HCT116 (cell line): ENCODE results near the gene ARL14EPL. TPM values are rescaled to one million over a fixed set of nuclear protein-coding genes. Genes with fewer than 3 reads are reported as not detected.

Experiments used
- ATAC-seq: fragments of 200-7000 bp; cut with Tn5 transposase; 2 replicates; pipeline ENCODE4 v1.9.1; 2020; ENCODE audit warnings: mild to moderate bottlenecking, moderate library complexity
- BruUV-seq: library from RNA; stranded (reverse); fragments of 400-500 nt; replicated peaks from 2 replicates; lab custom pipeline; 2021; lab: Mats Ljungman, UMichigan
- CTCF ChIA-PET: fragments of 300-600 bp; sonication (Branson Sonifier 250); formaldehyde crosslinking; loops from one replicate; lab custom pipeline; 2021; ENCODE audit warnings: antibody characterized with exemption; lab: Charles Lee
- POLR2A ChIA-PET: fragments of 300-600, 350-600 bp; sonication (Branson Sonifier 250); formaldehyde crosslinking; loops from one replicate; lab custom pipeline; 2021; ENCODE audit warnings: antibody characterized with exemption; lab: Charles Lee
- RAD21 ChIA-PET, 2 experiments: fragments of 300-600 bp; sonication (Branson Sonifier 250); formaldehyde crosslinking; loops; one replicate each; lab custom pipeline; 2023; ENCODE audit warnings: low total read pairs in 2 of 2; ENCODE audit not compliant: uncharacterized antibody in 2 of 2, unreplicated experiment in 2 of 2, low non-redundant PET in 1 of 2; lab: Charles Lee
- DNase-seq: peaks from one replicate; pipeline ENCODE4 v3.0.0-alpha.2; 2010; ENCODE audit warnings: low read depth, low spot score
- H2AFZ ChIP-seq: fragments of 200-600 bp; shearing (Covaris generic), sonication (generic); 2 replicates; pipeline ENCODE4 v1.6.1; 2017; ENCODE audit warnings: low read depth, mixed run types, mixed read lengths, antibody characterized with exemption, low read length; ENCODE audit not compliant: poor library complexity, severe bottlenecking
- H3K27ac ChIP-seq: 2 replicates; pipeline ENCODE4 v1.5.1; 2012; ENCODE audit warnings: low read depth, low read length
- H3K27me3 ChIP-seq: fragments of 200-600 bp; sonication (generic); 2 replicates; pipeline ENCODE4 v1.6.1; 2016; ENCODE audit warnings: mixed run types, low read length, mixed read lengths; ENCODE audit not compliant: insufficient read depth
- H3K36me3 ChIP-seq, 2 experiments: fragments of 200-500 bp in 1 of 2; fragments of 200-600 bp in 1 of 2; sonication (Bioruptor generic) in 1 of 2; sonication (generic) in 1 of 2; 2 replicates each; pipeline versions ENCODE4 v1.5.1 to v1.6.1; 2014 to 2016; ENCODE audit warnings: low read length in 2 of 2, inconsistent platforms in 1 of 2, mixed read lengths in 1 of 2, mixed run types in 1 of 2; ENCODE audit not compliant: insufficient read depth in 2 of 2, control insufficient read depth in 1 of 2
- H3K4me1 ChIP-seq, 2 experiments: fragments of 200-600 bp in 1 of 2; sonication (generic) in 1 of 2; 2 replicates each; pipeline versions ENCODE4 v1.5.1 to v1.6.1; 2012 to 2017; ENCODE audit warnings: low read length in 2 of 2, inconsistent platforms in 1 of 2, mild to moderate bottlenecking in 1 of 2, mixed read lengths in 1 of 2, mixed run types in 1 of 2, moderate library complexity in 1 of 2; ENCODE audit not compliant: insufficient read depth in 2 of 2, control insufficient read depth in 1 of 2
- H3K4me2 ChIP-seq: fragments of 200-600 bp; sonication (generic); 2 replicates; pipeline ENCODE4 v1.6.1; 2017; ENCODE audit warnings: mixed run types, low read length, mixed read lengths
- H3K4me3 ChIP-seq, 2 experiments: fragments of 200-600 bp in 1 of 2; sonication (generic) in 1 of 2; replicated peaks in 1 of 2; 2 replicates each; pipeline ENCODE4 v1.5.1; 2011 to 2016; ENCODE audit warnings: low read length in 2 of 2, control low read depth in 1 of 2, low read depth in 1 of 2, mild to moderate bottlenecking in 1 of 2, mixed read lengths in 1 of 2, mixed run types in 1 of 2
- H3K79me2 ChIP-seq: fragments of 200-600 bp; sonication (generic); 2 replicates; pipeline ENCODE4 v1.6.1; 2017; ENCODE audit warnings: mild to moderate bottlenecking, mixed run types, low read length, moderate library complexity, mixed read lengths; ENCODE audit not compliant: insufficient read depth
- H3K9ac ChIP-seq: fragments of 200-600 bp; sonication (generic); 2 replicates; pipeline ENCODE4 v1.6.1; 2016; ENCODE audit warnings: low read length, mixed read lengths
- H3K9me2 ChIP-seq: fragments of 200-600 bp; sonication (generic), shearing (Covaris generic); 2 replicates; pipeline ENCODE4 v1.6.1; 2017; ENCODE audit warnings: mixed run types, mild to moderate bottlenecking, moderate library complexity; ENCODE audit not compliant: insufficient read depth
- H3K9me3 ChIP-seq, 2 experiments: fragments of 200-500 bp in 1 of 2; fragments of 200-600 bp in 1 of 2; sonication (Bioruptor generic) in 1 of 2; sonication (generic) in 1 of 2; 2 replicates each; pipeline ENCODE4 v1.6.1; 2014 to 2017; ENCODE audit warnings: low read length in 2 of 2, mixed read lengths in 2 of 2, inconsistent platforms in 1 of 2, low read depth in 1 of 2, mild to moderate bottlenecking in 1 of 2, mixed run types in 1 of 2, moderate library complexity in 1 of 2; ENCODE audit not compliant: control insufficient read depth in 1 of 2, insufficient read depth in 1 of 2
- H4K20me1 ChIP-seq: fragments of 200-600 bp; sonication (generic), shearing (Covaris generic); 2 replicates; pipeline ENCODE4 v1.6.1; 2017; ENCODE audit warnings: mixed run types, mild to moderate bottlenecking, moderate library complexity; ENCODE audit not compliant: insufficient read depth
- CBX3 ChIP-seq: IDR thresholded peaks from 2 replicates; pipeline ENCODE4 v1.6.1; 2012; ENCODE audit warnings: low read depth
- EZH2 ChIP-seq: fragments of 200-600 bp; sonication (generic); IDR thresholded peaks from 2 replicates; pipeline ENCODE4 v1.6.1; 2017; ENCODE audit warnings: antibody characterized with exemption, mixed run types
- EZH2phosphoT487 ChIP-seq: fragments of 200-600 bp; IDR thresholded peaks from 2 replicates; pipeline ENCODE4 v1.6.1; 2018; ENCODE audit warnings: antibody characterized with exemption, borderline replicate concordance
- FOSL1 ChIP-seq: IDR thresholded peaks from 2 replicates; pipeline ENCODE4 v1.6.1; 2012; ENCODE audit warnings: low read depth
- JUND ChIP-seq: IDR thresholded peaks from 2 replicates; pipeline ENCODE4 v1.6.1; 2012
- POLR2A ChIP-seq: IDR thresholded peaks from 2 replicates; pipeline ENCODE4 v1.7.0; 2011; ENCODE audit warnings: borderline replicate concordance; ENCODE audit not compliant: insufficient read depth, insufficient read length; ENCODE audit errors: extremely low read depth
- SIN3A ChIP-seq: IDR thresholded peaks from 2 replicates; pipeline ENCODE4 v1.6.1; 2012; ENCODE audit warnings: low read depth
- SP1 ChIP-seq: IDR thresholded peaks from 2 replicates; pipeline ENCODE4 v1.6.1; 2012; ENCODE audit warnings: low read depth
- SRF ChIP-seq: IDR thresholded peaks from 2 replicates; pipeline ENCODE4 v1.6.1; 2012; ENCODE audit warnings: low read depth
- YY1 ChIP-seq: IDR thresholded peaks from 2 replicates; pipeline ENCODE4 v1.6.1; 2011; ENCODE audit warnings: low read length, low read depth, moderate library complexity, mild to moderate bottlenecking; ENCODE audit not compliant: insufficient replicate concordance; ENCODE audit errors: extremely low read depth
- ZFX ChIP-seq: fragments of 450-650 bp; IDR thresholded peaks from 2 replicates; pipeline ENCODE4 v1.6.1; 2017
- ZNF274 ChIP-seq: fragments of 200-500 bp; sonication (Bioruptor generic); IDR thresholded peaks from 2 replicates; pipeline ENCODE4 v1.6.1; 2014; ENCODE audit warnings: mild to moderate bottlenecking, low read depth, low read length, inconsistent platforms
- intact Hi-C: fragments of 100-400 bp; cut with micrococcal nuclease; formaldehyde crosslinking; loops from 2 replicates; pipeline ENCODE4 v1.10.0; 2022
- total RNA-seq: library from RNA; stranded (reverse); gene quantifications from one replicate; pipeline ENCODE4 v1.2.1, GENCODE V29; 2021; ENCODE audit not compliant: unreplicated experiment
- TF ChIP-seq, protein P1 (sequence below), 3 experiments: fragments of 200-600 bp in 1 of 3; sonication (generic) in 1 of 3; IDR thresholded peaks in 2 of 3; conservative IDR thresholded peaks in 1 of 3; 2 replicates each; pipeline ENCODE4 v1.5.1; 2012 to 2017; ENCODE audit warnings: low read depth in 2 of 3, low read length in 2 of 3, antibody characterized with exemption in 1 of 3, borderline replicate concordance in 1 of 3, control low read depth in 1 of 3, mild to moderate bottlenecking in 1 of 3, mixed read lengths in 1 of 3, mixed run types in 1 of 3, moderate library complexity in 1 of 3; ENCODE audit not compliant: insufficient read depth in 1 of 3

The ARL14EPL gene
- total RNA-seq, 1 experiment from 2014 or later, result 22.9 TPM

DNA sequence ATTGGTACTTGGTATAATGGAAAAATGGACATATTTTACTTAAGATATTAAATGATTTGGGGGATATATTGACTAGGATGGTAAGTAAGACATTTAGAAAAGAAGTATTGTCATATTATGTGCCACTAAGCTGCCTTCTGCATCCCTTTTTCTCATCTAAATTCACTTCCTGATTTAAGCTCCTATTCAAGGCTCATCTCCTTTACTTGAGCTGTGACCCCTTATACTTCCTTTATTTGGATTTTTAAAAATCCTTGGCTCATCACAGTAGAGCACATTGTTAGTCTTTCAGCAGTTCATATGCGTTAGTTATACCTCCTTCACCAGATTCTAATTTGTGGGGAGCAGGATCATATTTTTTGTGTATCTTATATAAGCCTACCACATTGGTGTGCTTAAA, 59.1 kb downstream of the ARL14EPL start:
- Histone ChIP-seq H3K27me3 (no peaks in the 10 kb centered on the region), H3K79me2 (peaks cover 41% of the 10 kb centered on the region), H3K4me3 (no peak overlapping the region), H3K9ac (no peak overlapping the region), H2AFZ (no peak overlapping the region), H3K9me3 (no peaks in the 10 kb centered on the region), H3K36me3 (peaks cover 9 to 43% of the 10 kb centered on the region in 2 experiments; a peak in 3 of 4 replicates), H3K9me2 (no peaks in the 10 kb centered on the region), H4K20me1 (no peaks in the 10 kb centered on the region), H3K27ac (no peak overlapping the region), H3K4me2 (no peak overlapping the region), H3K4me1 (peaks cover 0 to 18% of the 10 kb centered on the region in 2 experiments; a peak in 2 of 4 replicates)
- TF ChIP-seq EZH2, result no peak
- TF ChIP-seq, protein P1, sequence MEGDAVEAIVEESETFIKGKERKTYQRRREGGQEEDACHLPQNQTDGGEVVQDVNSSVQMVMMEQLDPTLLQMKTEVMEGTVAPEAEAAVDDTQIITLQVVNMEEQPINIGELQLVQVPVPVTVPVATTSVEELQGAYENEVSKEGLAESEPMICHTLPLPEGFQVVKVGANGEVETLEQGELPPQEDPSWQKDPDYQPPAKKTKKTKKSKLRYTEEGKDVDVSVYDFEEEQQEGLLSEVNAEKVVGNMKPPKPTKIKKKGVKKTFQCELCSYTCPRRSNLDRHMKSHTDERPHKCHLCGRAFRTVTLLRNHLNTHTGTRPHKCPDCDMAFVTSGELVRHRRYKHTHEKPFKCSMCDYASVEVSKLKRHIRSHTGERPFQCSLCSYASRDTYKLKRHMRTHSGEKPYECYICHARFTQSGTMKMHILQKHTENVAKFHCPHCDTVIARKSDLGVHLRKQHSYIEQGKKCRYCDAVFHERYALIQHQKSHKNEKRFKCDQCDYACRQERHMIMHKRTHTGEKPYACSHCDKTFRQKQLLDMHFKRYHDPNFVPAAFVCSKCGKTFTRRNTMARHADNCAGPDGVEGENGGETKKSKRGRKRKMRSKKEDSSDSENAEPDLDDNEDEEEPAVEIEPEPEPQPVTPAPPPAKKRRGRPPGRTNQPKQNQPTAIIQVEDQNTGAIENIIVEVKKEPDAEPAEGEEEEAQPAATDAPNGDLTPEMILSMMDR (IDR thresholded peaks at IDR 0.05 in 2 of 3, conservative IDR thresholded peaks at IDR 0.05 in 1 of 3; ENCODE audit: borderline replicate concordance in 1 of 3, insufficient read depth in 1 of 3, low read depth in 2 of 3, low read length in 2 of 3), result no peak
- TF ChIP-seq EZH2phosphoT487, result no peak
- no peak for TF ChIP-seq YY1
- no peak for TF ChIP-seq ZFX
- BruUV-seq, result no TSS peak
- RAD21 ChIA-PET, result no interaction called here
- ATAC-seq (no peak), DNase-seq (no peak)
- intact Hi-C loops, result no loop called here
- POLR2A ChIA-PET, result no interaction called here
- CTCF ChIA-PET, result no interaction called here

DNA sequence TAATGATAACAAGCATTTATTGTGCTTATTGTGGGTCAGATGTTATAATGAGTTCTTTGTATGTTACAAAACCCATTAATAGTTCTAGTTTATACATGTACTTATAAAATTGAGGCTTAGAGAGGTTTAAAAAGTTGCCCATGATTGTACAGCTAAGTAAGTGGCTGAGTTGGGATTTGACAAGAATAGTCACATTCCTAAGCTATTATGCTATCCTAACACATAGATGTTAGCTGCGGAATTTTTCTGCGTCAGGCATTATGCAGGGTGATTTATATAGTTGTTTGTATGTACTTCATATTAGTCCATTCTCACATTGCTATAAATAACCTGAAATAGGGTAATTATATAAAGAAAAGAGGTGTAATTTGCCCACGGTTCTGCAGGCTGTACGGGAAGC, 65.0 kb downstream of the ARL14EPL start:
- ChIA-PET RAD21 (no interaction called here), CTCF (no interaction called here), POLR2A (interaction anchor here (1.2 kb wide), 1 partner anchor 13 kb away, joined by 4 read pairs; the partner anchor contains the start of gene COMMD10)
- Histone ChIP-seq H3K36me3 (peaks cover 9 to 48% of the 10 kb centered on the region in 2 experiments; a peak in 3 of 4 replicates), H3K9me3 (no peaks in the 10 kb centered on the region), H4K20me1 (no peaks in the 10 kb centered on the region), H3K27me3 (no peaks in the 10 kb centered on the region), H3K9me2 (no peaks in the 10 kb centered on the region), H3K9ac (no peak overlapping the region), H3K27ac (no peak overlapping the region), H3K79me2 (no peaks in the 10 kb centered on the region), H3K4me3 (no peak overlapping the region), H2AFZ (no peak overlapping the region), H3K4me2 (no peak overlapping the region), H3K4me1 (no peaks in the 10 kb centered on the region)
- ATAC-seq (no peak), DNase-seq (no peak)
- no TSS peak for BruUV-seq
- intact Hi-C loops, result no loop called here
- TF ChIP-seq YY1, result no peak
- no peak for TF ChIP-seq POLR2A
- TF ChIP-seq SIN3A, result no peak
- no peak for TF ChIP-seq EZH2phosphoT487
- TF ChIP-seq SP1, result no peak
- no peak for TF ChIP-seq JUND
- no peak for TF ChIP-seq CBX3
- TF ChIP-seq ZNF274, result no peak
- no peak for TF ChIP-seq SRF
- no peak for TF ChIP-seq FOSL1
